Measurements from ENCODE around the gene RFLNA.
"Not testable (repeated sequence)": the region's sequence is repeated elsewhere in the genome, so short reads cannot be mapped to it uniquely, and the experiment has no call there.

The RFLNA gene

GRCh38 chr12:124283326-124283725 is 11.6 kb upstream of the RFLNA start:
- no peak for DNase-seq

GRCh38 chr12:124284368-124284767 is 10.5 kb upstream of the RFLNA start:
- no peak for DNase-seq

GRCh38 chr12:124286414-124286813 is 8.5 kb upstream of the RFLNA start:
- DNase-seq: no peak

GRCh38 chr12:124286971-124287370 is 7.9 kb upstream of the RFLNA start:
- DNase-seq: no peak

GRCh38 chr12:124289634-124290600 is 5.0 kb upstream of the RFLNA start:
- DNase-seq: no peak

GRCh38 chr12:124292385-124292784 is 2.5 kb upstream of the RFLNA start:
- DNase-seq: no peak

- DNase-seq: no peak
Observed at GRCh38 chr12:124293286-124294003, 1.4 kb upstream of the RFLNA start.

- DNase-seq: no peak
Observed at GRCh38 chr12:124295431-124296058, 652 bp downstream of the RFLNA start.

GRCh38 chr12:124296295-124296915 is 1.5 kb downstream of the RFLNA start:
- no peak for DNase-seq

GRCh38 chr12:124296916-124297351 is 2.0 kb downstream of the RFLNA start:
- DNase-seq: no peak

- no peak for DNase-seq
Observed at GRCh38 chr12:124297389-124297788, 2.5 kb downstream of the RFLNA start.

- DNase-seq: no peak
Observed at GRCh38 chr12:124297856-124298255, 3.0 kb downstream of the RFLNA start.

- DNase-seq: no peak
Observed at GRCh38 chr12:124298685-124299410, 4.0 kb downstream of the RFLNA start.

- no peak for DNase-seq
Observed at GRCh38 chr12:124299628-124300388, 4.9 kb downstream of the RFLNA start.

GRCh38 chr12:124300657-124301056 is 5.8 kb downstream of the RFLNA start:
- DNase-seq: not testable (repeated sequence)

- no peak for DNase-seq
Observed at GRCh38 chr12:124301084-124301654, 6.3 kb downstream of the RFLNA start.

- DNase-seq: no peak
Observed at GRCh38 chr12:124302241-124302806, 7.4 kb downstream of the RFLNA start.

- no peak for DNase-seq
Observed at GRCh38 chr12:124302807-124303578, 8.1 kb downstream of the RFLNA start.

- no peak for DNase-seq
Observed at GRCh38 chr12:124303579-124304313, 8.9 kb downstream of the RFLNA start.
